Calu3 (cell line): ENCODE results near the gene HMGXB3. TPM values are rescaled to one million over a fixed set of nuclear protein-coding genes. Genes with fewer than 3 reads are reported as not detected.

ENCODE experiments used
- BruUV-seq: library from RNA; stranded (reverse); fragments of 400-500 nt; replicated peaks from 2 replicates; lab custom pipeline; 2021; lab: Mats Ljungman, UMichigan
- CTCF ChIA-PET: fragments of 300-600 bp; sonication (Branson Sonifier 250); formaldehyde crosslinking; loops from one replicate; lab custom pipeline; 2022; ENCODE audit warnings: antibody characterized with exemption; lab: Charles Lee
- DNase-seq: peaks from one replicate; pipeline ENCODE4 v3.0.0; 2022
- H3K27ac Mint-ChIP-seq: one replicate; pipeline ENCODE4 v1.8.0; 2022; ENCODE audit warnings: mixed read lengths; ENCODE audit not compliant: unreplicated experiment
- H3K27me3 Mint-ChIP-seq: one replicate; pipeline ENCODE4 v1.8.0; 2022; ENCODE audit warnings: mixed read lengths; ENCODE audit not compliant: unreplicated experiment
- H3K36me3 Mint-ChIP-seq: one replicate; pipeline ENCODE4 v1.8.0; 2022; ENCODE audit warnings: mild to moderate bottlenecking, moderate library complexity, mixed read lengths; ENCODE audit not compliant: insufficient read depth, unreplicated experiment
- H3K4me1 Mint-ChIP-seq: one replicate; pipeline ENCODE4 v1.8.0; 2022; ENCODE audit warnings: mild to moderate bottlenecking, low read depth, mixed read lengths; ENCODE audit not compliant: unreplicated experiment
- H3K4me3 Mint-ChIP-seq: one replicate; pipeline ENCODE4 v1.8.0; 2022; ENCODE audit warnings: mild to moderate bottlenecking, low read depth, moderate library complexity, mixed read lengths; ENCODE audit not compliant: unreplicated experiment
- H3K9me3 Mint-ChIP-seq: one replicate; pipeline ENCODE4 v1.8.0; 2022; ENCODE audit warnings: low read depth, mixed read lengths; ENCODE audit not compliant: unreplicated experiment
- intact Hi-C: fragments of 100-400 bp; cut with micrococcal nuclease; formaldehyde crosslinking; loops from one replicate; pipeline ENCODE4 v1.10.0; 2022; ENCODE audit not compliant: unreplicated experiment
- total RNA-seq: library from RNA; stranded (reverse); gene quantifications from 2 replicates; pipeline ENCODE4 v1.2.3, GENCODE V29; 2022
- TF ChIP-seq, protein P1 (sequence below): fragments of 200-600 bp; IDR thresholded peaks from one replicate; pipeline ENCODE4 v1.8.0; 2022; ENCODE audit warnings: antibody characterized with exemption; ENCODE audit not compliant: unreplicated experiment

HMGXB3 gene
- total RNA-seq, 1 experiment from 2014 or later, result 58.2 TPM

DNA sequence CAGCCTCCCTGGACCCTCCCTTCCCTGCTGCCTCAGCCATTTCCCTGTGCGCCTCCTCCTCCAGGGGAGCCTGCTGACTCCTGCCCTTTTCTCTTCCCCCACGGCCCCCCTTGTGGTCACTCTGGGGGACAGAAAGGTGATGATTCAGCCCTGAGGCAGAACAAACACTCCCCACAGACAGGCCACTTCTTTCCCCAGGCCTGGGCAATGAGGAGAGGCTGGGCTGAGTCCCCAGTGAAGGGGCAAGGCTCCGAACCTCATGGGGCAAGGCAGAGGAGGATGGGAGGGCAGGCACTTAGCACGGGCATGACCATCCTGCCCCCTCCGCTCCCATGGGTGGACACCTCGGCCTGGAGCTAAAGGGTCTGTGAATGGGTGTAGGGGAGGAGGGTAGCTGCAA lies 64.8 kb downstream of the HMGXB3 start:
- H3K9me3 Mint-ChIP-seq, result no peaks in the 10 kb centered on the region
- CTCF ChIA-PET, result interaction anchor here (0.8 kb wide), 1 partner anchor 9 kb away, joined by 3 read pairs; no protein-coding TSS in a partner anchor
- intact Hi-C loops, result no loop called here
- H3K4me1 Mint-ChIP-seq, result peaks cover 8% of the 10 kb centered on the region
- no TSS peak for BruUV-seq
- no peak for DNase-seq
- H3K4me3 Mint-ChIP-seq, result no peak overlapping the region
- H3K27me3 Mint-ChIP-seq, result peaks cover 59% of the 10 kb centered on the region
- TF ChIP-seq, protein P1, sequence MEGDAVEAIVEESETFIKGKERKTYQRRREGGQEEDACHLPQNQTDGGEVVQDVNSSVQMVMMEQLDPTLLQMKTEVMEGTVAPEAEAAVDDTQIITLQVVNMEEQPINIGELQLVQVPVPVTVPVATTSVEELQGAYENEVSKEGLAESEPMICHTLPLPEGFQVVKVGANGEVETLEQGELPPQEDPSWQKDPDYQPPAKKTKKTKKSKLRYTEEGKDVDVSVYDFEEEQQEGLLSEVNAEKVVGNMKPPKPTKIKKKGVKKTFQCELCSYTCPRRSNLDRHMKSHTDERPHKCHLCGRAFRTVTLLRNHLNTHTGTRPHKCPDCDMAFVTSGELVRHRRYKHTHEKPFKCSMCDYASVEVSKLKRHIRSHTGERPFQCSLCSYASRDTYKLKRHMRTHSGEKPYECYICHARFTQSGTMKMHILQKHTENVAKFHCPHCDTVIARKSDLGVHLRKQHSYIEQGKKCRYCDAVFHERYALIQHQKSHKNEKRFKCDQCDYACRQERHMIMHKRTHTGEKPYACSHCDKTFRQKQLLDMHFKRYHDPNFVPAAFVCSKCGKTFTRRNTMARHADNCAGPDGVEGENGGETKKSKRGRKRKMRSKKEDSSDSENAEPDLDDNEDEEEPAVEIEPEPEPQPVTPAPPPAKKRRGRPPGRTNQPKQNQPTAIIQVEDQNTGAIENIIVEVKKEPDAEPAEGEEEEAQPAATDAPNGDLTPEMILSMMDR, result no peak
- H3K27ac Mint-ChIP-seq, result no peak overlapping the region
- no peaks in the 10 kb centered on the region for H3K36me3 Mint-ChIP-seq

DNA sequence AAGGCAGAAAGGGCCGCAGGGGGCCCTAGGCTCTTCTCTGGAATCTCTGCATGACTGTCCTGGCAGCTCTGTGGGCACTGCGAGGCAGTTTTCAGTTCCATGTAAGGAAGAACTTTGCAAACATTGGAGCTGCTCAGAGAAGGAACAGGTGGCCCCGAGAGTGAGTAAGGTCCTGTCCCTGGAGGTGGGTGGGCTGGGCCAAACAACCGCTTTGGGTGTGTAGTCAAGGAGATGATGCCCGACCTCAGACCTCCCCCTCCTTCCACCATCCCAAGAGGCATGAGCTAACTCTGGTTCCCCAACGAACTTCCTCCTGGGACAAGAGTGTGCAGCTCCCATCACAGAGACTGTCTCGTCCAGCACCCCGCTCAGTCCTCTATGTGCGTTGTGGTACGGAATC lies 65.3 kb downstream of the HMGXB3 start:
- no peak for DNase-seq
- no peak overlapping the region for H3K4me3 Mint-ChIP-seq
- intact Hi-C loops, result no loop called here
- TF ChIP-seq, protein P1, result no peak
- no peaks in the 10 kb centered on the region for H3K9me3 Mint-ChIP-seq
- no TSS peak for BruUV-seq
- H3K27me3 Mint-ChIP-seq, result peaks cover 59% of the 10 kb centered on the region
- H3K4me1 Mint-ChIP-seq, result peaks cover 8% of the 10 kb centered on the region
- CTCF ChIA-PET, result interaction anchor here (0.8 kb wide), 1 partner anchor 9 kb away, joined by 3 read pairs; no protein-coding TSS in a partner anchor
- H3K27ac Mint-ChIP-seq, result no peak overlapping the region
- no peaks in the 10 kb centered on the region for H3K36me3 Mint-ChIP-seq

DNA sequence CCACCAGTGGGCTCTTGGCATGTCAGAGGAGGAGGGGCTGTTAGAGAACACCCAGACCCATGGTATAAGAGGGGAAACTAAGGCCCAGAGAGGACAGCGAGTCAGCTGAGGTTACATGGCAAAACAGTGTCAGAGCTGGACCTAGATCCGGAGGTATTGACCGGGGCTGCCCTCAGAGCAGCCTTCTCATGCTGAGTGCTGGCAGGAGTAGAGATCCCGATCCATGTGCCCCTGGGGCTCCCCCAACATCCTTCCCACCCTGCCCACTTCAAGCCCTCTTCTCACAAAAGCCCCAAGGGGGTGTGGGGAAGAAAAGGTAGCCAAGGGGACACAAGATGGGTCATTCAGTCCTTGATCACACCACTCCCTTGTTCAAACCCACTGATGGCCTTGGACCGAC lies 65.9 kb downstream of the HMGXB3 start:
- H3K4me1 Mint-ChIP-seq, result peaks cover 8% of the 10 kb centered on the region
- intact Hi-C loops, result no loop called here
- CTCF ChIA-PET, result no interaction called here
- H3K27ac Mint-ChIP-seq, result no peak overlapping the region
- no TSS peak for BruUV-seq
- TF ChIP-seq, protein P1, result no peak
- H3K27me3 Mint-ChIP-seq, result peaks cover 59% of the 10 kb centered on the region
- no peaks in the 10 kb centered on the region for H3K36me3 Mint-ChIP-seq
- DNase-seq, result no peak
- no peak overlapping the region for H3K4me3 Mint-ChIP-seq
- H3K9me3 Mint-ChIP-seq, result no peaks in the 10 kb centered on the region

DNA sequence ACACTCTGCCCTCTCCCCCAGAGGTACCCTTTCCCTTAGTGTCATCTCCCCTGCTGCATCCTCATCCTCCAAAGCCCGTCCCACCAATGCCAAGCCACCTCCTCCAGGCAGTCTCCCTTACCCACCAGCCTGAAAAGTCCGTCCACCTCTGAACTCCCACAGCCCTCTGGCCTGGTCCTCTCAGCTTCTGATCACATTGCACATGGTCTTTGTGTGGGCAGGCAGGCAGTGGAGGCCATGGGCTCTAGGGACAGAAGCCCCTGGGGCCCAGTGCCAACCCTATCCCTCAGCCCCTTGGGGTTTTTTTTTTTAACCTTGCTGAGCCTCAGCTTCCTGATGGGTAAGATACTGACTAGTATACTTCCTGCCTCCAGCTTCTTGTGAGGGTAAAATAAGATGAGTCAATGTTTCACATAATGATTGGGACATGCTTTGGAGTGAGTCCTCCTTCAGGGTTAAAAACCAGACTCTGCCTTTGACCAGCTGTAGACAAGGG lies 66.4 kb downstream of the HMGXB3 start:
- intact Hi-C loops, result no loop called here
- no peak overlapping the region for H3K4me3 Mint-ChIP-seq
- BruUV-seq, result no TSS peak

More for the DNA sequence above, 66.4 kb downstream of the HMGXB3 start:
- TF ChIP-seq, protein P1, result no peak
- Mint-ChIP-seq H3K4me1 (peaks cover 8% of the 10 kb centered on the region), H3K36me3 (no peaks in the 10 kb centered on the region), H3K9me3 (no peaks in the 10 kb centered on the region), H3K27me3 (peaks cover 55% of the 10 kb centered on the region), H3K27ac (no peak overlapping the region)
- DNase-seq, result no peak
- CTCF ChIA-PET, result interaction anchor here (0.7 kb wide), 1 partner anchor 30 kb away, joined by 4 read pairs; no protein-coding TSS in a partner anchor
